DMS79 (cell line): Measurements from ENCODE around the gene PADI2.

Experiments used
- DNase-seq: peaks from one replicate; lab custom pipeline; 2025; lab: John Stamatoyannopoulos, UW

PADI2 gene

DNA sequence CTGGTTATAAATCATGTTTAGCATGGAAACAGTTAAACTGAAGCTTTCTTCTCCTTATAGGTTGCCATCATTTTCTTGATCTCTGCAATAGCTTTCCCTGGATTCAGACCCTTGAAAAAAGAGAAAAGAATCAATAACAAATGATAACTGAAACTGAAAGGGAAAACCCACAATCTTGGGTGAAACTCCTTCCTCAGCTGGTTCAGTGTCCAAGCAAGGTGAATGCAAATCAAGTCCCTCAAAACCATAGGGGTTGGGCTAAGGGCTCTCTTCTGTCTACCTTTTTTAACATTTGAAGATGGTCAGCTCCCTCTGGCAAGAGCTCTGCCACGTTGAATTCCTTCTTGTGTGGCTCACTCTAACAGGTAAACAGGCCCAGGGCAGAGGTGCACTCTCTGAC, 100.4 kb downstream of the PADI2 start:
- no peak for DNase-seq

DNA sequence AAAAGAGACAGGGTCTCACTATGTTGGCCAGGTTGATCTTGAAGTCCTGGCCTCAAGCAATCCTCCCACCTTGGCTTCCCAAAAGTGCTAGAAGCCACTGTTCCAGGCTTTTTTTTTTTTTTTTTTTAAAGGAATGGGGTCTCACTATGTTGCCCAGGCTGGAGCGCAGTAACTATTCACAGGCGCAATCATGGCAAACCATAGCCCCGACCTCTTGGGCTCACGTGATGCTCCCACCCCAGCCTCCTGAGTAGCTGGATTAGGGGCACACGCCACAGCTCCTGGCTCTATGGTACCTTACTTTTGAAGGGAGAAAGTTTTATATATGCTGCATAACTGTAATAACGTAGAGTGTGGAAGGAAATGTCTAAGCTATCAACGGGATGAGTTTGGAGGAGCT, 101.8 kb downstream of the PADI2 start:
- DNase-seq = no peak
